Skeletal muscle tissue (tissue), 4 donors: ENCODE data around the gene FAM32A. TPM values are rescaled to one million over a fixed set of nuclear protein-coding genes. Genes with fewer than 3 reads are reported as not detected.

Experiments used
- H3K27ac ChIP-seq: one replicate; pipeline ENCODE4 v1.7.0; 2013; ENCODE audit warnings: mild to moderate bottlenecking, low read depth, low read length, inconsistent platforms
- H3K27me3 ChIP-seq, 3 donors: one replicate each; pipeline ENCODE4 v1.7.0; 2013; ENCODE audit warnings: low read length in 3 of 3; ENCODE audit not compliant: control insufficient read depth in 3 of 3, insufficient read depth in 3 of 3
- H3K36me3 ChIP-seq, 3 donors: one replicate each; pipeline ENCODE4 v1.7.0; 2013; ENCODE audit warnings: low read length in 3 of 3; ENCODE audit not compliant: control insufficient read depth in 3 of 3, insufficient read depth in 3 of 3
- H3K4me1 ChIP-seq, 3 donors: one replicate each; pipeline ENCODE4 v1.7.0; 2013; ENCODE audit warnings: low read length in 3 of 3, mild to moderate bottlenecking in 3 of 3; ENCODE audit not compliant: control insufficient read depth in 3 of 3, insufficient read depth in 3 of 3
- H3K4me3 ChIP-seq, 3 donors: one replicate each; pipeline ENCODE4 v1.7.0; 2013; ENCODE audit warnings: low read length in 3 of 3
- H3K9ac ChIP-seq, 3 donors: one replicate each; pipeline ENCODE4 v1.7.0; 2013; ENCODE audit warnings: low read length in 3 of 3, mild to moderate bottlenecking in 3 of 3, moderate library complexity in 2 of 3, low read depth in 1 of 3
- H3K9me3 ChIP-seq, 3 donors: one replicate each; pipeline ENCODE4 v1.7.0; 2013; ENCODE audit warnings: low read length in 3 of 3; ENCODE audit not compliant: control insufficient read depth in 3 of 3
- total RNA-seq: library from RNA; depleted of rRNA; stranded (reverse); fragments of >200 nt; gene quantifications from one replicate; pipeline ENCODE4 v1.2.3, GENCODE V29; 2014
- donor health status: Osteomylitis.

Gene FAM32A
- total RNA-seq, 1 donor from 2014 or later = 54.3 TPM

GRCh38 chr19:16199275-16199932 lies 14.2 kb downstream of the FAM32A start:
- no peaks in the 10 kb centered on the region for H3K27me3 ChIP-seq
- H3K9ac ChIP-seq = peak overlapping the region in 2 of 3 donors; percentile 14 to 40
- H3K9me3 ChIP-seq = no peaks in the 10 kb centered on the region
- H3K4me3 ChIP-seq = peak overlapping the region in 2 of 3 donors; percentile 10 to 95
- H3K4me1 ChIP-seq = peaks cover 23 to 27% (median 26%) of the 10 kb centered on the region in 3 donors
- peaks cover 22 to 30% (median 25%) of the 10 kb centered on the region in 3 donors for H3K36me3 ChIP-seq
- no peak overlapping the region for H3K27ac ChIP-seq

- Histone ChIP-seq H3K9me3 (no peaks in the 10 kb centered on the region), H3K9ac (peak overlapping the region in 1 of 3 donors; percentile 40), H3K4me3 (no peak overlapping the region), H3K27me3 (no peaks in the 10 kb centered on the region), H3K4me1 (peaks cover 24 to 29% (median 26%) of the 10 kb centered on the region in 3 donors), H3K27ac (no peak overlapping the region), H3K36me3 (peaks cover 22 to 32% (median 29%) of the 10 kb centered on the region in 3 donors)
Observed at GRCh38 chr19:16200038-16201010, 15.1 kb downstream of the FAM32A start.

DNA sequence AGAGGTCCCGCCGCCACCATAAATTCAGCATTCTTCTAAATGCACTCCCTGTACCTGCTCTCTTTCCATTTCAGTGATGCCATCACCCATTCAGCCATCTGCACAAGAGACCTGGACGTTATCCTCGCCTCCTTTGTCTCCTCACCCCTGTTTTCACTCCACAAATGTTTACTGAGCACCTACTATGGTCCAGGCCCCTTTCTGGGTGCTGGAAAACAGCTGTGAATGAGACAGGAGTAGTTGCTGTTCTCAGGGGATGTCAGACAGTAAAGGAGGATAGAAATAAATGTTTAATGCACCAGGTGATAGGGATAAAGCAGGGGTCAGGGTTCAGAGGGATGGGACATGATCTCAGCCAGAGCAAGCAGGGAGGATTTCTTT lies 15.8 kb downstream of the FAM32A start:
- H3K9me3 ChIP-seq = no peaks in the 10 kb centered on the region
- H3K4me1 ChIP-seq = peaks cover 31 to 36% (median 32%) of the 10 kb centered on the region in 3 donors
- H3K27me3 ChIP-seq = no peaks in the 10 kb centered on the region
- no peak overlapping the region for H3K27ac ChIP-seq
- no peak overlapping the region for H3K9ac ChIP-seq
- H3K4me3 ChIP-seq = no peak overlapping the region
- H3K36me3 ChIP-seq = peaks cover 28 to 34% (median 33%) of the 10 kb centered on the region in 3 donors

- H3K27ac ChIP-seq = no peak overlapping the region
- peaks cover 24 to 31% (median 29%) of the 10 kb centered on the region in 3 donors for H3K4me1 ChIP-seq
- H3K4me3 ChIP-seq = no peak overlapping the region
- no peaks in the 10 kb centered on the region for H3K9me3 ChIP-seq
- peaks cover 34 to 42% (median 37%) of the 10 kb centered on the region in 3 donors for H3K36me3 ChIP-seq
- no peaks in the 10 kb centered on the region for H3K27me3 ChIP-seq
- H3K9ac ChIP-seq = no peak overlapping the region
Observed at GRCh38 chr19:16202320-16203255, 17.4 kb downstream of the FAM32A start.

DNA sequence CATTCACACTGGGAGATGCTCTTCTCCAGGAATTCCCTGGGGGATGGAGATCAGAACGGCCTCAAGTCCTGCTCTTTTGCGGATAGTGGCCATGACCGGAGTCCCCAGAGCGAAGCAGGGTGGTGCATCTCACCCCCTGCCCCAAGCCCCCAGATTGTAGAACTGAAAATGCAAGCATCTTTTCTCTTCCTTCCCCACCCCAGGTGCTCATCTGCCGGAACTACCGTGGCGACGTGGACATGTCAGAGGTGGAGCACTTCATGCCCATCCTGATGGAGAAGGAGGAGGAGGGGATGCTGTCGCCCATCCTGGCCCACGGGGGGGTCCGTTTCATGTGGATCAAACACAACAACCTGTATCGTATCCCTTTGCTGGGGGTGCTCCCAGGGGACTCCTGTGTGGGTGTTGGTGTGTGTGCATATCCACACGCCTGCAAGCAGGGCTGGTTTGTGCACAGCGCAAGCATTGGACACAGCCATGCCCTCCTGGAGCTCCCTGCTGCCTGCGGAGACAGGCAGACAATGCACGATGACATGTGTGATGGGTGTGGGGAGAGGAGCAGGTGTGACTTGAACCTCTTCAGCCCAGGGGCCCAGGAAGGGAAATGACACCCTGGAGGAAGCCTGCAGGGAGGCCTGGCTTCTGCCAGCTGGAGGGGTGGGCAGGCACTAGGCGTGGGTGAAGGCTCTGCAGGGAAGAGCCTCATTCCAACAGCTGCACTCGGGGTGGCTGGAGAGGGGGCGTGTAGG lies 18.2 kb downstream of the FAM32A start:
- Histone ChIP-seq H3K27ac (no peak overlapping the region), H3K4me1 (peaks cover 22 to 29% (median 26%) of the 10 kb centered on the region in 3 donors), H3K27me3 (no peaks in the 10 kb centered on the region), H3K36me3 (peaks cover 42 to 49% (median 44%) of the 10 kb centered on the region in 3 donors), H3K9ac (no peak overlapping the region), H3K9me3 (no peaks in the 10 kb centered on the region), H3K4me3 (no peak overlapping the region)

GRCh38 chr19:16204005-16204294 lies 18.7 kb downstream of the FAM32A start:
- no peak overlapping the region for H3K27ac ChIP-seq
- peaks cover 17 to 23% (median 21%) of the 10 kb centered on the region in 3 donors for H3K4me1 ChIP-seq
- H3K4me3 ChIP-seq = no peak overlapping the region
- no peak overlapping the region for H3K9ac ChIP-seq
- H3K36me3 ChIP-seq = peaks cover 48 to 54% (median 49%) of the 10 kb centered on the region in 3 donors
- no peaks in the 10 kb centered on the region for H3K27me3 ChIP-seq
- H3K9me3 ChIP-seq = no peaks in the 10 kb centered on the region

DNA sequence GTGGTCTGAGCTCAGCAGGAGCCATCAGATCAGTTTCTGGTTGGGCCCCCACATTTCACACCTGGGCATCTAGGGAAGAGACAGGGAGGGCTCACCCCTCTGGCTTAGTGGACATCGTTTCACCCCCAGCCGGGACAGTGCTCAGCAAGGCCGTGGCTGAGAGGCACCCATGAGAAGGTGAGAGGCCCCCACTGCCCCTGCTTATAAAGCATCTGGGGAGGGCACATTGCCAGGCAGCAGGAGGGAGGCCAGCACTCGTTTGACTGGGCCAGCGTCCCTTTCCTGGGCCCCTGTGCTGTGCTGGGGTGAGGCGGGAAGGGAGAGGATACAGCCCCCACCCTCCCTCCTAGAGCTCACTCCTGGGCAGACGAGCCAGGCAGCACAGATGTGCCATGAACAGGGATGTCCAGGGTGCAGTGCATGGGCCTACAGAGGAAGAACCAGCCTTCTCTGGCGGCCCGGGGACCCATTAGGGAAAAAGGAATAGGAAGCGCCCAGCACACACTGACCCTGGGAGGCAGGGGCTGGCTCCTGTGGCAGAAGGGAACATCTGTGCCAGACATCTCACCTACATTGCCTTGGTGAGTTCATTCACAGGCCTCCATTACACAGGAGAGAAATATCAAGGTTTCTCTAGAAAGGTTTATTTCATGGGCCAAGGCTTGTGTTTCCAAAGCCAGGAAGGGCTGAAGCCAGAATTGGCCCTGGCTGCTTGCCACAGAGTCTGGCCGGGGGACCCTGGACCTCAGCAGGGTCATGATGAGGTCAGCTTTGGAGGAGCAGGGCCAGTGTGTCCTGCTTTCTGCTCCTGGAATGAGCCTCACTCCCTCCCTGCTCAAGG lies 20.2 kb downstream of the FAM32A start:
- Histone ChIP-seq H3K9ac (peak overlapping the region in 1 of 3 donors; percentile 43), H3K9me3 (no peaks in the 10 kb centered on the region), H3K4me3 (no peak overlapping the region), H3K27me3 (no peaks in the 10 kb centered on the region), H3K36me3 (peaks cover 52 to 60% (median 58%) of the 10 kb centered on the region in 3 donors), H3K27ac (no peak overlapping the region), H3K4me1 (peaks cover 7 to 10% (median 8%) of the 10 kb centered on the region in 3 donors)

DNA sequence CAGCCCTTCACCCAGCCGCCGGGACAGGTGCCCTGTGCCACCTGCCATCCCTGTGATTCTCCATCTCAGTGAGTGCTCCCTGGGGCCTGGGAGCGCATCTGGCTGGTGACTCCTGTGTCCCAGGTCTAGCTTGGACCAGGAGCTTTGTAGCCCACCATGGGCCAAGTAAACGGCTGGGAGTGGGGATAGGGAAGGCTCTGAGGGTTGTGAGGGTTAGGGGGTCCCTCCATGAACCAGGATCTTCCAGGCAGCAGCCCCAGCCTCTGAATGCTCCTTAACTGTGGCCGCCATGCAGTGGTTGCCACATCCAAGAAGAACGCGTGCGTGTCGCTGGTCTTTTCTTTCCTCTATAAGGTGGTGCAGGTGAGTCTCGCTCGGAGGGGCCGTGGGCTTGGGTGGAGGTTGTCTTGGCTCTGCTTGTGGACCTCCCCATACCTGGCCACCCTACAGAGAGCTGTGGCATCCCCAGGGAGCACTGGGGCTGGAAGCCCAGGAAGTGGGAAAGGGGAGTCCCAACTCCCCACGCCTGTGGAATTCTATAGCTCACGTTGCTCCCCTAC lies 20.9 kb downstream of the FAM32A start:
- Histone ChIP-seq H3K27ac (no peak overlapping the region), H3K9me3 (no peaks in the 10 kb centered on the region), H3K4me1 (peaks cover 6 to 10% (median 7%) of the 10 kb centered on the region in 3 donors), H3K9ac (peak overlapping the region in 1 of 3 donors; percentile 43), H3K27me3 (no peaks in the 10 kb centered on the region), H3K36me3 (peaks cover 53 to 58% (median 57%) of the 10 kb centered on the region in 3 donors), H3K4me3 (no peak overlapping the region)
